ENCODE results near the gene MIA3. TPM values are rescaled to one million over a fixed set of nuclear protein-coding genes. Genes with fewer than 3 reads are reported as not detected.

Gene MIA3
- total RNA-seq, 1 donor from 2014 or later, result 22.8 TPM

GRCh38 chr1:222716393-222716792 lies 98.5 kb downstream of the MIA3 start:
- no peak overlapping the region for H3K4me3 ChIP-seq
- no peak overlapping the region for H3K27ac ChIP-seq
- no peaks in the 10 kb centered on the region for H3K9me3 ChIP-seq
- intact Hi-C loops (cut with DNase I), result no loop called here
- TF ChIP-seq CTCF (IDR thresholded peaks at IDR 0.05), result no peak
- no peak for DNase-seq (ENCODE audit: low spot score in 2 of 2)
- peaks cover 40 to 44% of the 10 kb centered on the region in 2 donors for H3K36me3 ChIP-seq
- H3K4me1 ChIP-seq, result peaks cover 0 to 7% of the 10 kb centered on the region in 2 donors
- no peaks in the 10 kb centered on the region for H3K27me3 ChIP-seq

Other genes starting within 250 kb of the MIA3 start
- gene HHIPL2, start 70.0 kb upstream of the MIA3 start, total RNA-seq, result not detected
- gene TAF1A, start 28.2 kb upstream of the MIA3 start, total RNA-seq, result 8.8 TPM
- 42.9 TPM for gene AIDA, start 94.4 kb downstream of the MIA3 start, total RNA-seq
- gene BROX, start 94.5 kb downstream of the MIA3 start, total RNA-seq, result 27.5 TPM
- gene FAM177B, start 119.1 kb downstream of the MIA3 start, total RNA-seq, result not detected
- 23.2 TPM for gene DISP1, start 196.9 kb downstream of the MIA3 start, total RNA-seq

Measured in ascending aorta (tissue), 2 donors.